GM23248 (cell line): ENCODE data around the gene SLC7A11. TPM values are rescaled to one million over a fixed set of nuclear protein-coding genes. Genes with fewer than 3 reads are reported as not detected.
A peak's percentile ranks its signal among the peaks of the same experiment; 100 is the strongest.

Experiments used
- DNase-seq: peaks from one replicate; pipeline ENCODE4 v3.0.0-alpha.2; 2015
- H2AFZ ChIP-seq: fragments of 200-600 bp; sonication (generic); 2 replicates; pipeline ENCODE4 v1.6.1; 2016; ENCODE audit warnings: antibody characterized with exemption
- H3F3A ChIP-seq: fragments of 200-600 bp; sonication (generic); 2 replicates; pipeline ENCODE4 v1.6.1; 2016; ENCODE audit warnings: mild to moderate bottlenecking, antibody characterized with exemption, mixed run types; ENCODE audit not compliant: insufficient read depth
- H3K27ac ChIP-seq: fragments of 200-600 bp; sonication (generic); 2 replicates; pipeline ENCODE4 v1.5.1; 2016; ENCODE audit warnings: mild to moderate bottlenecking
- H3K27me3 ChIP-seq: fragments of 200-600 bp; sonication (generic); replicated peaks from 2 replicates; pipeline ENCODE4 v1.6.1; 2016; ENCODE audit warnings: mild to moderate bottlenecking; ENCODE audit not compliant: insufficient read depth
- H3K36me3 ChIP-seq: fragments of 200-600 bp; sonication (generic); 2 replicates; pipeline ENCODE4 v1.6.1; 2016; ENCODE audit warnings: low read depth, mild to moderate bottlenecking
- H3K4me1 ChIP-seq: fragments of 200-600 bp; sonication (generic); 2 replicates; pipeline ENCODE4 v1.6.1; 2016; ENCODE audit warnings: mild to moderate bottlenecking; ENCODE audit not compliant: insufficient read depth
- H3K4me2 ChIP-seq: fragments of 200-600 bp; sonication (generic); one replicate; pipeline ENCODE4 v1.6.1; 2016; ENCODE audit warnings: mild to moderate bottlenecking; ENCODE audit not compliant: unreplicated experiment
- H3K4me3 ChIP-seq: fragments of 200-600 bp; sonication (generic); 2 replicates; pipeline ENCODE4 v1.5.1; 2016; ENCODE audit warnings: mild to moderate bottlenecking
- H3K79me2 ChIP-seq: fragments of 200-600 bp; sonication (generic); 2 replicates; pipeline ENCODE4 v1.6.1; 2016; ENCODE audit warnings: mild to moderate bottlenecking; ENCODE audit not compliant: insufficient read depth
- H3K9ac ChIP-seq: fragments of 200-600 bp; sonication (generic); 2 replicates; pipeline ENCODE4 v1.6.1; 2016; ENCODE audit warnings: mild to moderate bottlenecking
- H3K9me2 ChIP-seq: fragments of 200-600 bp; sonication (generic); 2 replicates; pipeline ENCODE4 v1.6.1; 2016; ENCODE audit warnings: mixed run types, mild to moderate bottlenecking, moderate library complexity; ENCODE audit not compliant: insufficient read depth
- H3K9me3 ChIP-seq: fragments of 200-600 bp; sonication (generic); one replicate; pipeline ENCODE4 v1.6.1; 2017; ENCODE audit warnings: low read depth
- H4K20me1 ChIP-seq: fragments of 200-600 bp; sonication (generic); 2 replicates; pipeline ENCODE4 v1.6.0; 2016; ENCODE audit not compliant: insufficient read depth
- EZH2 ChIP-seq: fragments of 200-600 bp; sonication (generic); IDR thresholded peaks from 2 replicates; pipeline ENCODE4 v1.6.1; 2018; ENCODE audit warnings: antibody characterized with exemption, mild to moderate bottlenecking; ENCODE audit not compliant: insufficient read depth, poor library complexity, severe bottlenecking
- EZH2phosphoT487 ChIP-seq: fragments of 200-600 bp; sonication (generic); IDR thresholded peaks from 2 replicates; pipeline ENCODE4 v1.6.1; 2018; ENCODE audit warnings: antibody characterized with exemption, moderate library complexity, mild to moderate bottlenecking, low read depth; ENCODE audit not compliant: insufficient read depth
- WGBS, 2 experiments: methylation state at CpG; one replicate each; pipeline ENCODE4 v1.1.6; 2015 to 2017; ENCODE audit warnings: low lambda C conversion rate in 2 of 2, low coverage in 1 of 2; ENCODE audit errors: missing lambda C conversion rate in 2 of 2; 5-methylcytosine and 5-hydroxymethylcytosine counted together
- in situ Hi-C: fragments of 300-500 bp; cut with MboI; formaldehyde crosslinking; loops from 2 replicates; pipeline ENCODE4 v1.15.0; 2020
- polyA plus RNA-seq: library from polyadenylated mRNA; unstranded; fragments of >200 nt; fragmentation: Nextera tagmentation; extraction: Ambion mirVana; gene quantifications from 2 replicates; pipeline ENCODE4 v1.2.1, GENCODE V29; 2016
- total RNA-seq: library from RNA; depleted of rRNA; stranded (reverse); fragments of >200 nt; shearing (Covaris generic); gene quantifications from 2 replicates; pipeline ENCODE4 v1.2.3, GENCODE V29; 2014

SLC7A11 gene
- total and polyA plus RNA-seq, 2 experiments from 2014 or later = 19.6 to 72.3 TPM

- peak overlapping the region; percentile 78 for H3K9ac ChIP-seq
- peaks cover 56% of the 10 kb centered on the region for H3K79me2 ChIP-seq
Measured at GRCh38 chr4:138235419-138235952, 6.7 kb downstream of the SLC7A11 start.

GRCh38 chr4:138234248-138234647 is 7.9 kb downstream of the SLC7A11 start:
- no peak for DNase-seq
- H3K4me1 ChIP-seq = peaks cover 36% of the 10 kb centered on the region
- peaks cover 43% of the 10 kb centered on the region for H3K79me2 ChIP-seq
- no peaks in the 10 kb centered on the region for H4K20me1 ChIP-seq
- H3K36me3 ChIP-seq = peaks cover 47% of the 10 kb centered on the region
- in situ Hi-C loops = no loop called here
- H2AFZ ChIP-seq = no peak overlapping the region
- H3K4me3 ChIP-seq = no peak overlapping the region
- peak overlapping the region; percentile 49 for H3K4me2 ChIP-seq
- 97 to 100% methylated on average over 1 of the region's 1 CpG for WGBS, 2 experiments
- H3K9me3 ChIP-seq = no peaks in the 10 kb centered on the region
- no peaks in the 10 kb centered on the region for H3K9me2 ChIP-seq
- peaks cover 30% of the 10 kb centered on the region for H3F3A ChIP-seq
- H3K27ac ChIP-seq = peak overlapping the region; percentile 98
- H3K9ac ChIP-seq = no peak overlapping the region; the same call in 1 of the 2 replicates
- no peak for TF ChIP-seq EZH2phosphoT487
- no peak for TF ChIP-seq EZH2
- no peaks in the 10 kb centered on the region for H3K27me3 ChIP-seq

More at GRCh38 chr4:138235419-138235952, 6.7 kb downstream of the SLC7A11 start:
- H3K4me1 ChIP-seq = peaks cover 36% of the 10 kb centered on the region
- TF ChIP-seq EZH2 (no peak), EZH2phosphoT487 (peak; percentile 57; the same call in 1 of the 2 replicates)
- peaks cover 38% of the 10 kb centered on the region for H3K36me3 ChIP-seq
- H3K27me3 ChIP-seq = no peaks in the 10 kb centered on the region
- WGBS, 2 experiments = 0% methylated on average over 1 of the region's 1 CpG
- no peaks in the 10 kb centered on the region for H3K9me3 ChIP-seq
- H3F3A ChIP-seq = peaks cover 41% of the 10 kb centered on the region
- H3K27ac ChIP-seq = peak overlapping the region; percentile 98
- no peaks in the 10 kb centered on the region for H4K20me1 ChIP-seq
- in situ Hi-C loops = no loop called here
- peak; percentile 90 for DNase-seq
- H3K4me3 ChIP-seq = 0 out of 2 replicates have a peak overlapping the region, but pooled peaks have one; percentile 11
- H2AFZ ChIP-seq = no peak overlapping the region
- H3K4me2 ChIP-seq = peak overlapping the region; percentile 49
- H3K9me2 ChIP-seq = no peaks in the 10 kb centered on the region

GRCh38 chr4:138233313-138234034 is 8.7 kb downstream of the SLC7A11 start:
- H3K4me1 ChIP-seq = peaks cover 36% of the 10 kb centered on the region
- H3K9me2 ChIP-seq = no peaks in the 10 kb centered on the region
- no peak overlapping the region for H2AFZ ChIP-seq
- H3K9ac ChIP-seq = no peak overlapping the region
- H4K20me1 ChIP-seq = no peaks in the 10 kb centered on the region
- H3K27ac ChIP-seq = peak overlapping the region; percentile 98
- 94 to 97% methylated on average over 9 of the region's 9 CpGs for WGBS, 2 experiments
- H3K4me2 ChIP-seq = no peak overlapping the region
- no peak for DNase-seq
- H3K79me2 ChIP-seq = peaks cover 36% of the 10 kb centered on the region
- in situ Hi-C loops = no loop called here
- H3K4me3 ChIP-seq = no peak overlapping the region
- peaks cover 49% of the 10 kb centered on the region for H3K36me3 ChIP-seq
- peaks cover 29% of the 10 kb centered on the region for H3F3A ChIP-seq
- no peaks in the 10 kb centered on the region for H3K27me3 ChIP-seq
- TF ChIP-seq EZH2 = no peak
- no peak for TF ChIP-seq EZH2phosphoT487
- no peaks in the 10 kb centered on the region for H3K9me3 ChIP-seq

GRCh38 chr4:138232364-138232763 is 9.8 kb downstream of the SLC7A11 start:
- Histone ChIP-seq H3K27ac (no peak overlapping the region), H3K36me3 (peaks cover 59% of the 10 kb centered on the region), H3K27me3 (no peaks in the 10 kb centered on the region), H3K79me2 (peaks cover 27% of the 10 kb centered on the region), H4K20me1 (no peaks in the 10 kb centered on the region), H3K4me2 (no peak overlapping the region), H3F3A (peaks cover 29% of the 10 kb centered on the region), H3K9ac (no peak overlapping the region), H2AFZ (no peak overlapping the region), H3K4me1 (peaks cover 29% of the 10 kb centered on the region), H3K4me3 (no peak overlapping the region), H3K9me3 (no peaks in the 10 kb centered on the region), H3K9me2 (no peaks in the 10 kb centered on the region)
- DNase-seq = no peak
- WGBS, 2 experiments = 96 to 100% methylated on average over 1 of the region's 1 CpG
- TF ChIP-seq EZH2 = no peak
- no peak for TF ChIP-seq EZH2phosphoT487
- in situ Hi-C loops = no loop called here
